Testis (tissue), 2 donors: ENCODE results near the gene RHEB.

ENCODE experiments used
- POLR2A ChIP-seq: fragments of 450-650 bp; IDR thresholded peaks from one replicate; pipeline ENCODE4 v1.6.1; 2017; ENCODE audit warnings: antibody characterized with exemption, mild to moderate bottlenecking, moderate library complexity
- TF ChIP-seq, protein P1 (sequence below), 3 experiments: fragments of 450-650 bp in 2 of 3; fragments of 200-600 bp in 1 of 3; sonication (generic) in 1 of 3; IDR thresholded peaks; one replicate each; pipeline ENCODE4 v1.5.1; 2016 to 2019; ENCODE audit warnings: antibody characterized with exemption in 3 of 3, mild to moderate bottlenecking in 2 of 3, moderate library complexity in 1 of 3

- TF ChIP-seq, protein P1, sequence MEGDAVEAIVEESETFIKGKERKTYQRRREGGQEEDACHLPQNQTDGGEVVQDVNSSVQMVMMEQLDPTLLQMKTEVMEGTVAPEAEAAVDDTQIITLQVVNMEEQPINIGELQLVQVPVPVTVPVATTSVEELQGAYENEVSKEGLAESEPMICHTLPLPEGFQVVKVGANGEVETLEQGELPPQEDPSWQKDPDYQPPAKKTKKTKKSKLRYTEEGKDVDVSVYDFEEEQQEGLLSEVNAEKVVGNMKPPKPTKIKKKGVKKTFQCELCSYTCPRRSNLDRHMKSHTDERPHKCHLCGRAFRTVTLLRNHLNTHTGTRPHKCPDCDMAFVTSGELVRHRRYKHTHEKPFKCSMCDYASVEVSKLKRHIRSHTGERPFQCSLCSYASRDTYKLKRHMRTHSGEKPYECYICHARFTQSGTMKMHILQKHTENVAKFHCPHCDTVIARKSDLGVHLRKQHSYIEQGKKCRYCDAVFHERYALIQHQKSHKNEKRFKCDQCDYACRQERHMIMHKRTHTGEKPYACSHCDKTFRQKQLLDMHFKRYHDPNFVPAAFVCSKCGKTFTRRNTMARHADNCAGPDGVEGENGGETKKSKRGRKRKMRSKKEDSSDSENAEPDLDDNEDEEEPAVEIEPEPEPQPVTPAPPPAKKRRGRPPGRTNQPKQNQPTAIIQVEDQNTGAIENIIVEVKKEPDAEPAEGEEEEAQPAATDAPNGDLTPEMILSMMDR (IDR thresholded peaks at IDR 0.05) = no peak
- no peak for TF ChIP-seq POLR2A
Measured at GRCh38 chr7:151559557-151560183, 40.0 kb upstream of the RHEB start.
